ENCODE results near the gene SMARCB1.

The SMARCB1 gene

DNA sequence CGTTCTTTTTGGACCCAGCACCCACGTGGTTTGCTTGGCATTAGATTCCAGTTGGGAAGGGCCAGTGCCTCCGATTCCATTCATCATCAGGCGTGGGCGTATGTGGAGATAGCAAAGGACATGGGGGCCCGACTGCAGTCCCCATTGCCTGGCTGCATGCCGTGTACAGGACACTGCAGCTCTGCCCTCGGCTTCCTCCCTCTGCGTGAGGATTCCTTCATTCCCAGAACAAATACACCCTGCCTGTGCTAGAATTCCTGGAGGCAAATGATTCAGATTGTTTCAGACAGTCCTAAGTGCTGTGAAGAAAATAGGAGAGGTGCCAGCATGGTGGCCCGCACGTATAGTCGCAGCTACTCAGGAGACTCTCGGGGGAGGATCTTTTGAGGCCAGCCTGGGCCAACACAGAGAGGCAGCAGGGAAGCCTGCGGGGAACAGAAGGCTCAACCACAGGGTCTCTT is 36.6 kb downstream of the SMARCB1 start:
- no peak overlapping the region for H3K27ac ChIP-seq
- in situ Hi-C loops (cut with HindIII; ENCODE audit: low pct_ligation_motif_present, low sequenced_read_pairs) = no loop called here
- H3K27me3 ChIP-seq (replicated peaks) = no peaks in the 10 kb centered on the region
- H3K36me3 ChIP-seq (replicated peaks) = peaks cover 69% of the 10 kb centered on the region
- no peak overlapping the region for H3K4me3 ChIP-seq (ENCODE audit: low read depth, low read length)
- TF ChIP-seq CTCF (IDR thresholded peaks at IDR 0.05; ENCODE audit: low read depth, low read length, missing control alignments) = no peak
- DNase-seq = peak; percentile 21

DNA sequence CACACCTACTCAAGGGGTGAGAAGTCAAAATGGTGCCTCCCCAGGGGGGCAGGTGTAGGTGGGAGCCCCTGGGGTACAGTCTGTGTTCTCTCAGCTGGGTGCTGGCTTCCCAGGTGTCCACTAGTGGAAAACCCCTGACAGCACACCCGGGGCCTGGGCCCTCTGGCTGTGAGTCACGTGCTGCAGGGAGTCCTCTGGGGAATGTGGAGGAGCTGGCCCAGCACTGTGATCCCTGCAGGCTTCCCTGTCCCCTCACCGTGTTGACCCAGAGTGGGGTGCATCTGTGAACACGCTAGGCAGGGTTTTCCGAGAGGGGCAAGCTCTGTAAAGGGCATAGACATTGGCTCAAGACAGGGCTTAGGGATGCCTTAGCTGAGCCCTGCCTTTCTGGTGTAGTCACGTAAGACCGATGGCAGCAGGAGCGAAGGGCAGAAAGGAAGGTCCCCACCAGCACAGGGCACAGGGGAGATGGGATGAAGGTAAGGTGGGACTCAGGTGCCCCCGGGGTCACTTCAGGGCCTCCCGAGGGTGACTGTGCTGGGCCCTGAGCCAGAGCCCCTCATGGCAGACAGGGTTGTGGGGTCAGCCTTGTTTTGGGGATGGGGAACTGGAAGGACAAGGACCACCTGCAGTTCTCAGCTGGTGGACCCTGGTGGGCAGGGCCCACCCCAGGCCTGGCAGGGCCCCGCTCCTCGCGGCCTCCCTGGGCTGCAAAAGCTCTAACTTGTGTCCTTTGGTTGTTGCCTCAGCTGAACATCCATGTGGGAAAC is 37.9 kb downstream of the SMARCB1 start:
- H3K27ac ChIP-seq = no peak overlapping the region
- no peak overlapping the region for H3K4me3 ChIP-seq (ENCODE audit: low read depth, low read length)
- no peaks in the 10 kb centered on the region for H3K27me3 ChIP-seq (replicated peaks)
- in situ Hi-C loops (cut with HindIII; ENCODE audit: low pct_ligation_motif_present, low sequenced_read_pairs) = no loop called here
- H3K36me3 ChIP-seq (replicated peaks) = peaks cover 60% of the 10 kb centered on the region
- DNase-seq = no peak
- no peak for TF ChIP-seq CTCF (IDR thresholded peaks at IDR 0.05; ENCODE audit: low read depth, low read length, missing control alignments)

DNA sequence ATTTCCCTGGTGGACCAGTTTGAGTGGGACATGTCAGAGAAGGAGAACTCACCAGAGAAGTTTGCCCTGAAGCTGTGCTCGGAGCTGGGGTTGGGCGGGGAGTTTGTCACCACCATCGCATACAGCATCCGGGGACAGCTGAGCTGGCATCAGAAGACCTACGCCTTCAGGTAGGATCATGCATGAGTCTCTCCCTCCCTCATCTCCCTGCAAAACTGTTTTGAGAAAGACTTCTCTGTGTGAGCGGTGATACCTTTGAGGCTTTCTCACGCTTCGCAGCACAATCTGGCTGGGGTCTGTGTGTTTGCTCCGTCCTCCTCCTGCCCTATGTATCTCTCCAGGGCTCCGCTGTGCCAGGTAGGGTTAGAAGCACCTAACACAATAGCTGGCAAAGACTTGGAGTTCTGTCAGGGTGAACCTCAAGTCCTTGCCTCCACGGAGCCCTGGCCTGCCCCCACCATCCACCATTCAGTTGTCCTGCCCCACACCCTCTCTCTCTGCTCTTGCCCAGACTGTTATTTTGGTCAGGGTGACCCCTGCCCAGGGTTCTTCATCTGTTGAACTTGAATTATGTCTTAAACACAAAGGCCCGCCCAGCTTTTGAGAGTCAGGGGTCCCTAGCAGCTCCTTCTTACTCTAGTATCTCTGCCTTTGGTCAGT is 38.6 kb downstream of the SMARCB1 start:
- Histone ChIP-seq H3K27ac (peak overlapping the region; percentile 12), H3K36me3 (replicated peaks) (peaks cover 56% of the 10 kb centered on the region)
- in situ Hi-C loops (cut with HindIII; ENCODE audit: low pct_ligation_motif_present, low sequenced_read_pairs) = no loop called here

GRCh38 chr22:23826510-23827350 is 40.0 kb downstream of the SMARCB1 start:
- Histone ChIP-seq H3K27ac (peak overlapping the region; percentile 12), H3K27me3 (replicated peaks) (no peaks in the 10 kb centered on the region), H3K36me3 (replicated peaks) (peaks cover 53% of the 10 kb centered on the region), H3K4me3 (ENCODE audit: low read depth, low read length) (no peak overlapping the region)
- in situ Hi-C loops (cut with HindIII; ENCODE audit: low pct_ligation_motif_present, low sequenced_read_pairs) = no loop called here
- peak; percentile 51 for DNase-seq
- no peak for TF ChIP-seq CTCF (IDR thresholded peaks at IDR 0.05; ENCODE audit: low read depth, low read length, missing control alignments)

More for the DNA sequence above, 38.6 kb downstream of the SMARCB1 start:
- Histone ChIP-seq H3K4me3 (ENCODE audit: low read depth, low read length) (no peak overlapping the region), H3K27me3 (replicated peaks) (no peaks in the 10 kb centered on the region)
- TF ChIP-seq CTCF (IDR thresholded peaks at IDR 0.05; ENCODE audit: low read depth, low read length, missing control alignments) = no peak
- DNase-seq = no peak

DNA sequence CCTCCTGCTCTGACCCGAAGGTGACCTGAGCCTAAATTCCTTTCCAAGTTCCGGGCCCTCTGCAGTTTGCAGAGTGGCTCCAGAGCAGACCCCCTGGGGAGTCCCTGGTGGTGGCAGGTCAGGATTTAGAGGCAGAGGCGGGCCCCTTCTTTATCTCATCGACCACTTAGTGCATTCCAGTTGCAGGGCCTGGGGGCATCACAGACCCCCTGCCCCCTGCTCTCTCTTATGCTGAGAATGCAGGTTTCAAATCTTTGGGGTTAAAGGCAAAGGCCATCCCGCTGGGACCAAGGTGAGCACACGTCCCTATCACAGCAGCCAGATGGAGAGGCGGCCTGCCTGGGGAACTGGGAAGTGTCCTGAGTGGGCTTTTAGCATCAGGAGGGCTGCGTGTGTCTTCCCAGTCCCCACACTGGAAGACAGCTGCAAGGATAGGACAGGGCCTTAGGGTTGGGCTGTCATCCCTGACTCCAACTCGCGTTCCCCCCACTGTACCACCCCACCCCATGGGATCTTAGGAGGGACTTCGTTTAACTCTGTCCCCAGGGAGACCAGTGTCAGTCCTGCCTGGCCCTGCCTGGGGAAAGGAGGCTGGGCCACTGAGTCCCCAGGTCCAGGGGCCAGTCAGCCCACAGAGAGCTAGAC is 40.7 kb downstream of the SMARCB1 start:
- no peak for DNase-seq
- TF ChIP-seq CTCF (IDR thresholded peaks at IDR 0.05; ENCODE audit: low read depth, low read length, missing control alignments) = no peak
- in situ Hi-C loops (cut with HindIII; ENCODE audit: low pct_ligation_motif_present, low sequenced_read_pairs) = no loop called here
- Histone ChIP-seq H3K36me3 (replicated peaks) (peaks cover 50% of the 10 kb centered on the region), H3K27ac (no peak overlapping the region), H3K27me3 (replicated peaks) (no peaks in the 10 kb centered on the region), H3K4me3 (ENCODE audit: low read depth, low read length) (no peak overlapping the region)
